GM23248 (cell line): Measurements from ENCODE around the gene ARHGAP19.

Experiments
- EZH2 ChIP-seq: fragments of 200-600 bp; sonication (generic); IDR thresholded peaks from 2 replicates; pipeline ENCODE4 v1.6.1; 2018; ENCODE audit warnings: antibody characterized with exemption, mild to moderate bottlenecking; ENCODE audit not compliant: insufficient read depth, poor library complexity, severe bottlenecking
- EZH2phosphoT487 ChIP-seq: fragments of 200-600 bp; sonication (generic); IDR thresholded peaks from 2 replicates; pipeline ENCODE4 v1.6.1; 2018; ENCODE audit warnings: antibody characterized with exemption, moderate library complexity, mild to moderate bottlenecking, low read depth; ENCODE audit not compliant: insufficient read depth

GRCh38 chr10:97224483-97225435 lies 67.7 kb downstream of the ARHGAP19 start:
- TF ChIP-seq EZH2 = no peak
- TF ChIP-seq EZH2phosphoT487 = no peak
